ENCODE results near the gene RNASEL.

DNA sequence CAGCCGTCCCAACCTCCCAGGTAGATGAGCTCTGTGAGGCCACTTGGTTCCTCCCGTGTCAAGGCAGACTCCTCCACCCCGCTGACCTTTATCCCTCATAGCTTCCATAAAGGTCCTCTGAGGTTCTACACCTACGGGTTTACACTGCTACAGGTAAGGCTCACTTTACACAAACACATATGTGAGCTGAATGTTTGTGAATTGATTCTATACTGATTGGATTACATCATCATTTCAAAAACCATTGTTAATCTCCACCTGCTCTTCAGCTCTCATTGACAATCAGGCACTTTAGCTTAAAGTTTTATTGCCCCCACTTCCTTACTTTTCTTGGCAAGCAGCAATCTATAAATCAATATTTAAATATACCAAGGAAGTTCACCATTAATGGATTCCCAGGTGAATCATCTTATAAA lies 28.0 kb upstream of the RNASEL start:
- TF ChIP-seq, protein P1, sequence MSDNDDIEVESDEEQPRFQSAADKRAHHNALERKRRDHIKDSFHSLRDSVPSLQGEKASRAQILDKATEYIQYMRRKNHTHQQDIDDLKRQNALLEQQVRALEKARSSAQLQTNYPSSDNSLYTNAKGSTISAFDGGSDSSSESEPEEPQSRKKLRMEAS (IDR thresholded peaks at IDR 0.05; ENCODE audit: low read depth): no peak
- TF ChIP-seq RAD21 (IDR thresholded peaks at IDR 0.05; ENCODE audit: low read length) (no peak), NFIC (IDR thresholded peaks at IDR 0.05; ENCODE audit: borderline replicate concordance) (no peak), IRF3 (IDR thresholded peaks at IDR 0.05; ENCODE audit: low read depth, low read length) (no peak), SMC3 (IDR thresholded peaks at IDR 0.05; ENCODE audit: low read depth, low read length) (no peak), TCF12 (IDR thresholded peaks at IDR 0.05) (no peak), TEAD4 (IDR thresholded peaks at IDR 0.05; ENCODE audit: borderline replicate concordance, insufficient read depth) (no peak)
- TF ChIP-seq, protein P2, sequence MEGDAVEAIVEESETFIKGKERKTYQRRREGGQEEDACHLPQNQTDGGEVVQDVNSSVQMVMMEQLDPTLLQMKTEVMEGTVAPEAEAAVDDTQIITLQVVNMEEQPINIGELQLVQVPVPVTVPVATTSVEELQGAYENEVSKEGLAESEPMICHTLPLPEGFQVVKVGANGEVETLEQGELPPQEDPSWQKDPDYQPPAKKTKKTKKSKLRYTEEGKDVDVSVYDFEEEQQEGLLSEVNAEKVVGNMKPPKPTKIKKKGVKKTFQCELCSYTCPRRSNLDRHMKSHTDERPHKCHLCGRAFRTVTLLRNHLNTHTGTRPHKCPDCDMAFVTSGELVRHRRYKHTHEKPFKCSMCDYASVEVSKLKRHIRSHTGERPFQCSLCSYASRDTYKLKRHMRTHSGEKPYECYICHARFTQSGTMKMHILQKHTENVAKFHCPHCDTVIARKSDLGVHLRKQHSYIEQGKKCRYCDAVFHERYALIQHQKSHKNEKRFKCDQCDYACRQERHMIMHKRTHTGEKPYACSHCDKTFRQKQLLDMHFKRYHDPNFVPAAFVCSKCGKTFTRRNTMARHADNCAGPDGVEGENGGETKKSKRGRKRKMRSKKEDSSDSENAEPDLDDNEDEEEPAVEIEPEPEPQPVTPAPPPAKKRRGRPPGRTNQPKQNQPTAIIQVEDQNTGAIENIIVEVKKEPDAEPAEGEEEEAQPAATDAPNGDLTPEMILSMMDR (IDR thresholded peaks at IDR 0.05): no peak
